GM18519 (cell line): ENCODE measurements around the gene ZMYND10.

Experiments used
- ATAC-seq: cut with Tn5 transposase; IDR thresholded peaks from one replicate; pipeline ENCODE4 v1.9.1; 2021; ENCODE audit warnings: mild to moderate bottlenecking, moderate library complexity; ENCODE audit not compliant: unreplicated experiment, low FRiP score

ZMYND10 gene

DNA sequence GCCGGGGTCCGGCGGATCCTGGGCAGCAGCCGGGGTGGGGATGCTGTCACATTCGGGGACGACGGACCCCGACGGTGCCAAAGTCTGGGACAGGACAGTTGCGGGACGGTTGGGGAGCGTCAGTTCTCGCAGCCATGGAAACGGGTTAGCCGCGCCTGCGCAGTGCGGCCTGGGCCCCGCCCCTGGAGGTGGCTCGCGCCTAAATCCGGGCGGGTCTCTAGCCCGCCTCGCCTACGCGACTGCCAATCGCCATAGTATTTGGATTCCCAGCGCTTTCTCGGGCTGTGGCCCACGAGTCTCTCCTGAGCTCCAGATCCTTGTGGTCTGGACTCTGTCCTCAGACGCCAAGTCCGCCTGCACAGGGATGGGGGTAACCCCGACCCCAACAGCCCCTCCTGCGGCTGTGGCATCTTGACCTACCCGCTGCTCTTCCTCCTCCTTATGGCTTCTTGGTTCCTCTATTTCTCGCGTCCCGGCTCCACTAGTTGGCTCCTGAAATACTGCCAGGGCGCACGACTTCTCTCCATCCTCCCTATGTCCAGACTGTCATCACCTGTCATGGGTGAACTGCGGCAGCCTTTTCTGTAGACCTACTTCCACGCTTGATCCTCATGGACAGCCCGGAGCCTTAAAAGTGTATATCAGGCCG lies at the start of gene ZMYND10:
Gene ZMYND10, minus strand, starts transcription at position 147 of the 649 bp plus-strand sequence. CDS start 153 bp downstream, outside the sequence.
- ATAC-seq = no peak

DNA sequence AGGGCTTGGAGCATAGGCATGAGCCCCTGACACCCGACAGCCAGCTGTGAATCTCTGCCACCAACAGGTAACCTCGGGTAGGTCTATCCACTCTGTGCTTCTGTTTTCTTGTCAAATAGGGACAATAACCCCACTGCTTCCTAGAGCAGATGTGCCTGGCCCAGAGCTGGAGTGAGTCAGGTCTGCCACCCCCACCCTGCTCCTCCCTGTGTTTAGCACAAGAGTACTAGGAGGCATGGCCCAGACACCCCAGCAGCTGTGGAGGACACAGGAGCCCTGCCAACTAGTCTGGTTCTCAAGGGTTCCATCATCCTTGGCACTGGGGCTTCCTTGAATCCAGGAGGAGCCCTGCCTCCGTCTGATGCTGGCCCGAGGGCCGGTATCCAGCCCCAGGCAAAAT lies 47.5 kb upstream of the ZMYND10 start:
- ATAC-seq = no peak

DNA sequence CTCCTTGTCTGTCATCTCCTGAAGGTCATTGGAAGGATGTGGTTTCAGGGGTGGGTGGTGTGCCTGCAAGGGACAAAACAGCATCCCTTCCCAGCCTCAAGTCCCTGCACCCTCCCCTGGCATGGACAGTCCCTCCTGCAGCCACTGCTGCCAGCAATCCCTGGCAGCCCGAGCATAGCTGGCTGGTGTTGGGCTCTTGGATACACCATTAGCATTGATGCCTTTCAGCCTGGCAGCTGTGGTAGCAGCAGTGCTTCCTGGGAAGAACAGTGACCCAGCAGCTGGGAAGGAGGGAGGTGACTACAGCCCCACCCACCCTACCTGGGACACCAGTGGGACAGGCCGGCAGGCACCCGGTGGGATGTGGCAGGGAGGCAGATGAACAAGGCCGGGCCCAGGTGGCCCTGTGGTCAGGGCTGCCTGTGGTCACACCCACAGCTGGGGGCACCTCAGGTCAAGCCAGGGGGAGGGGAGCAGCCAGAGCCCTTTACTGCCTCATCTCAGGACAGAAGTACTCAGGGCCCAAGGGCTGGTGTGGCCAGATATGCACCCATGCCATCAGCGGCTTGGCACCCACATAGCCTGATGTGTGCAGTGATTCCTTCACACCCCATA lies 46.7 kb upstream of the ZMYND10 start:
- ATAC-seq = no peak

GRCh38 chr3:50390508-50391224 lies 45.1 kb upstream of the ZMYND10 start:
- ATAC-seq = no peak

DNA sequence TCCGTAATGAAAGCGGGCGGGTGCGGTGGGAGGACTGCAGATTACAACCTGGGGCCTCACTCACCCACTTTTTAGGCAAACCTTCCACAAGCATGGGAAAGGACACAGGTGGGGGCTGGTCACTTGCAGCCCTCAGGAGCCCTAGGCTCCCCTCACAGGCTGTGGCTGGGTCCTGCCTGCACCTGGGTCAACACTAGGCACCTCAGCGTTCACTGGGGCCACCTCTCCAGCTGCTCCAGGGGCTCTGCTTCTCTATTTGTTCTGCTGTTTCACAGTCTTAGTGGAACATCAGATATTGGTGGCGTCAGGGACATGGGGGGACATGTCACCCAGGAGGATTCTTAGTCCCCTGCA lies 43.9 kb upstream of the ZMYND10 start:
- ATAC-seq = no peak

- no peak for ATAC-seq
Observed at GRCh38 chr3:50388720-50389413, 43.3 kb upstream of the ZMYND10 start.

GRCh38 chr3:50388016-50388719 lies 42.6 kb upstream of the ZMYND10 start:
- no peak for ATAC-seq

- no peak for ATAC-seq
Observed at GRCh38 chr3:50385754-50386153, 40.2 kb upstream of the ZMYND10 start.

- ATAC-seq = no peak
Observed at GRCh38 chr3:50383750-50384149, 38.2 kb upstream of the ZMYND10 start.

- ATAC-seq = no peak
Observed at GRCh38 chr3:50382722-50383121, 37.2 kb upstream of the ZMYND10 start.

DNA sequence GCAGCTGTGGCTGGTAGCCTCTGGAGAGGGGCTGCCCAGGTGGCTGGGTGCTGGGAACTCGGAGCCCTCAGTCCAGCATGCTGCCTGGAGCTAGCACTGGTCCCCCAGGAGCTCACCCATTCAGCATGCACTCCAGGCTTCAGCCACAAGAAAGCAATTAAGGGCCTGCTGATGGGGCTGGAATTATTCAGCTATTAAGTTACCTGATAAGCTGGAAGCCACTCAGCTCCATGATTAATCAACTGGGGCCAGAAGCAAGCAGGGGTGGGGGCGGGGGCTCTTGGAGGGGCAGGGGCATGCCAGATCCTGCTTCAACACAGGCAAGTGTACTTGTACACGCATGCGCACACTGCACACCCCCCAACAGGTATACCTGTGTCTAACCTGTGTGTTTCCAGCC lies 35.9 kb upstream of the ZMYND10 start:
- no peak for ATAC-seq

- no peak for ATAC-seq
Observed at GRCh38 chr3:50380405-50381085, 35.0 kb upstream of the ZMYND10 start.

GRCh38 chr3:50378757-50379156 lies 33.2 kb upstream of the ZMYND10 start:
- no peak for ATAC-seq

DNA sequence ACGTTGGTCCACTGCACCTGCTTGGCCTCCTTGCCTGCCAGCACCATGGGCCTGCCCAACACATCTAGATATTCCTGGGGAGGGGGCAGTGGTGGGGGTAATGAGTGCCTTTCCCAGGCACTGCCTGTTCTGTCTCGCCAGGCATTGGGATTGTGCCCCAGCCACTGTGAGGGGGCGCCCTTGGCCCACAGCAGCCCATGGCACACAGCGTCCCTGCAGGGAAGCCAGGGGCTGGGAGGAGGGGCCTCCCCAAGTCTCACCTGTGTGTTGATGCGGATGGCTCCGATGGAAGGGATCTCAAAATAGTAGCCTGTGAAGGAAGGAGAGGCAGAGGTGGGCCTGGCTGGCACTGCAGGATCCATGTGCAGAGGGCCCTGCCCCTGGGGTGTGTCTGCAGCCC lies 32.5 kb upstream of the ZMYND10 start:
- ATAC-seq = no peak

DNA sequence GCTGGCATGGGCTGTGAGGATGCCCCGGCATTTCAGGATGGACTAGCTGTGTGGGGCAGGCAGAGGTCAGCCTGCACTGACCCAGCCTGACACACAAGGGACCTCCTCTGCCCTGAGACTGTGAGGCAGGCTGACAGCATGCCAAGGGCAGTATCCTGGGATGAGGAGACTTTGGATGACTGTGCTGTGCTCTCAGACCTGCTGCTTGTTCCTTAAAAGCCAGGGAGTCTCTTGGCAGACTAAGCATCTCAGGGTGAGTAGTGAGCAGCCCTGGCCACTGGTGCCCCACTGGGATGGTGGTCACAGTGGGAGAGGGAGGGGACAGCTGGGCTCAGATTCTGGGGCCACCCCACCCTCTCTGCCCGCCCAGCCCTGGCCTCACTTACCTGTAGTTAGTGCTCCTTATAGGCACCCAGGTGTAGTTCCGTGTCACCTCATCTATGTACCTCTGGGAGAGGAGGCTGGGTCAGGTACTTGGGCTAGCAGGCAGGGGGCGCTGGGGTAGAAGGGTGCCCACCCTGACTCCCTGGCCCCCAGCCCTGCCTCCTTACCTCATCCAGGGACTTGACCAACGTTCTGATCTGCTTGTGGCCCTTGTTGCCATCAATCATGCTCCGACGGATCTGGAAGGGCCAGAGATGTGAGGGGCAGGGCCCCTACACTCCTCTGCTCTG lies 29.9 kb upstream of the ZMYND10 start:
- ATAC-seq = no peak

DNA sequence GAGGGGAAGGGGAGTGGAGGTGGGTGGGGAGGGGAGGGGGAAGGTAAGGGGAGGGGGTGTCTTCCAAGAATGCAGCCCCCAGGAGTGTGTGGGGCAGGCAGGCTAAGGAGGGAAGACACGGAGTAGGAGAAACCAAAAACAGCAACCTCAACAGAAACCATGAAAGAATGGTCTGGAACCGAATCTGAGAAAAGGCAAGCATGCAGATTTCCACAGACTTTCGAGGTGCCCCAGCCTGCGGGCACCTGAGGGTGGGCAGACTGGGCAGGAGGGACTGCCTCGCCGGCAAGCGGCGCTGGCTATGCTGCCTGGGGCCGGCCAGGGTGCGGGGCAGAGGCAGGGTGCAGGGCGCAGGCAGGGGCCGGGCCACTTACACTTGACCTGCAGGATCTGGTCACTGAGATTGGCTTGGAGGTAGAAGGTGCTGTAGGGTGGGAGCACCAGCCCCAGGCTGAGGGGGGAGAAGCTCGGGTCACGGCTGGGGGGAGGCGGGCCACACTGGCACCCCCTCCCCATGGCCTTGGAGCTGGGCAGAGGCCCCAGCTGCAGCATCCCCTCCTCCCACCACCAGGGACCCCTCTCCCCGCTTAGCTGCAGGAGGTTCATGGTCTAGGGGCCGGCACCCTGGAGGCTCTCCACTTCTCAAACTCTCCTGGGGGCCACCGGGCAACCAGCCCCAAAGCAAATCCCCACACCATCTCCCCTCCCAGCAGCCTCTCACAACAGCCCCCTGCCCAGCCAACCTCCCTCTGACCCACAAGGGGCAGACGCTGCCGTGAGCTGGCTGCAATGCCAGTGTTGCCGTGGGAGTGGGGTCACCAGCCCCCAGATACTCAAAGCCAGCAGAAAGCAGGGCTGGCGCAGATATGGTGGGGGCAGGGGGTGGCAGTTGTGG lies 29.1 kb upstream of the ZMYND10 start:
- ATAC-seq = no peak

- no peak for ATAC-seq
Observed at GRCh38 chr3:50373146-50374051, 27.9 kb upstream of the ZMYND10 start.

DNA sequence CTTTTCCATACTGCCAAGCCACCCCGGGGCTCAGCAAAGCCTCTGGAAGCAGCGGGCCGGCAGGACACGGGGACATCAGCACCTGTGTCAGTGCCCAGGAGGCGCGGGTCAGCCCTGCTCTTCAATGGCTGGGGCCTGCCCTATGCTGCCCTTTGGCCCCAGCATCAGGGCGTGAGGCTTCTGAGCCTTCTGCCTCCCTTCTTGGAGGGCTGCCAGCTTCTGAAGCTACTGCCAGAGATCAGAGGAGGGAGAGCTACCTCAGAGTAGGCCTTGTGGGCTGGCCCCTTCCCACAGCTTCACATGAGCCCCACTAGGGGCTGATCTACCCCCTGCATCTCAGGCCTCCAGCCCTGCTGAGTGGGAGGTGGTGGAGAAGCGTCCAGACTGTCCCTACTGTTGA lies 26.8 kb upstream of the ZMYND10 start:
- no peak for ATAC-seq
